NCI-H2227 (cell line): Measurements from ENCODE around the gene RASA3.

Experiments used
- DNase-seq: peaks from one replicate; lab custom pipeline; 2025; ENCODE audit not compliant: unreplicated experiment; lab: John Stamatoyannopoulos, UW

RASA3 gene

DNA sequence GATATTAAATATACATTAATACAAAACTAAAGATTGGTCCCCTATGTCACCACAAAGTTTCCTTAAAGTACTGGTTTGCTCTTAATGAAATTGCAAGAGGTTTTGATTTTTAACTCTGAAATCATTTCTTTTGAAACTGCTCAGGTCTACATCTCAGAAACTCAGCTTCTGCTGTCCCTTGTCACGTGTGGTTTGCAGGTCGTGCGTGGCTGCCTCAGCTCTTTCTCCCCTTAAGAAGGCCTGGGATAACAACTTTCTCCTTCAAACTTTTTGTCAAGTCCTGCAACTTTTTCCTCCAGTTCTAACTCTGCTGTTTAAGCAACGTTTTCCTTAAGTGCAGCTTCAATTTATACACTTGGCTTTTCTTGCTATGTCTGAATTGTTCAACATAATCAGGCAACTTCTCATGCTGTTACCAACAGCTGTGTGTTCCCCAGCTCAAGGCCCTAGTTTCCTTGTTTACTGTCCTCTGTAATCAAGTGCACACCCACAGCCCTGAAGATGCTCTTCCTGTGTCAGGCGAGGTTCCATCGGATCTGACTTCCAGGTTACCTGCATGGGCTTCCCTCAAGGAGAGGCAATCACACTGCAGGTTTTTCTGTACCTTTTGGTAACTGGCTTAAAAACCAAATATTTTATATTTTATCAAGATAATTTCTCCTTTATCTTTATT lies 172.0 kb downstream of the RASA3 start:
- DNase-seq: no peak

DNA sequence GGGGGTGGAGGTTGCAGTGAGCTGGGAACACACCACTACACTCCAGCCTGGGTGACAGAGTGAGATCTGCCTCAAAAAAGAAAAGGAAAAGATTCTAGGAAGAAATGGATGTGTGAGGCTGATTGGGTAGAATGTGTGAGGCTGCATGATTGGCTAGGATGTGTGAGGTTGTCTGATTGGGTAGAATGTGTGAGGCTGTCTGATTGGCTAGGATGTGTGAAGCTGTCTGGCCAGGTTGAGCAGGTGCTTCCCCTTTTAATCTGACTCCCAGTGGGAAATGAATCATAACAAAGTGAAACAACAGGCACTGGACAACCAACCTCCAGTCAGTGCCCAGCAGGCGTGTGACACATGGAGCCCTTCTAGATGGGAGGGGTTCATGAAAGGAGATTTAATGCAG lies 173.2 kb downstream of the RASA3 start:
- no peak for DNase-seq

DNA sequence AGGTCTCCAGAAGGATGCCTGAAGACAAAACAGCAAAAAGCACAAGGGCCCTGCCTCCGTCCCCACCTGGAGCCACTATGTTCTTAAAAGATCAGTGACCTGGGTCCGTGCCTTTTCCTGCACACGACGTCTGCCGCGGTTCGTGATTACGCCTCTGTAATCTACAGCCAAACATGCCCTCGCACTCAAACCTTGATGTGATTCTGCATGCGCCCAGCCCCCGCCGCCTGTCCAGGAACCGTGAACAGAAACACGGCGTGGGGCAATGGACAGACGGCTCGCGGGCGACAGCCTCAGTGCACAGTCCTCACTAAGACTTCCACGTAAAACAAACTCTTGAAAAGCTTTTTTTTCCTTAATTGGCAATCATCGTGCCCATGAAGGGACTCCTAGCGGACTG lies 174.1 kb downstream of the RASA3 start:
- DNase-seq: no peak

DNA sequence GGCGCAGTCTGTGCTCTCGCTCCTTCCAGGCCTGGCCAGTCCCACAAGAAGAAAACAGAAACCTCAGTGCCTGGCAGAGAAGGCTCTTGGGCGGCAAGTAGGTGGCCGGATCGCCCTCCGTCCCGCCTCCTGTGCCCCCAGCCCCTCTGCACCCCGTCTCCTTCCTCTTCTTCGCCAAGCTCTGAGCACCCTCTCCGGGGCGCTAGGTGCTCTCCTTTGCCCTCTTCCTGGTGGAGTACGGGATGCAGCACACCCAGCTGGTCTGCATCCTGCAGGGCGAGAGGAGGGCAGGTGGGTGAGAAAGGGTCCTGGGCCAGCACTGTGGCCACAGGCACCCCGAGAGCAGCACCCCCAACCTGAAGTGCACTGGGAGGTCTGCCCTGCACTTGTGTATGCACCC lies 175.9 kb downstream of the RASA3 start:
- no peak for DNase-seq

DNA sequence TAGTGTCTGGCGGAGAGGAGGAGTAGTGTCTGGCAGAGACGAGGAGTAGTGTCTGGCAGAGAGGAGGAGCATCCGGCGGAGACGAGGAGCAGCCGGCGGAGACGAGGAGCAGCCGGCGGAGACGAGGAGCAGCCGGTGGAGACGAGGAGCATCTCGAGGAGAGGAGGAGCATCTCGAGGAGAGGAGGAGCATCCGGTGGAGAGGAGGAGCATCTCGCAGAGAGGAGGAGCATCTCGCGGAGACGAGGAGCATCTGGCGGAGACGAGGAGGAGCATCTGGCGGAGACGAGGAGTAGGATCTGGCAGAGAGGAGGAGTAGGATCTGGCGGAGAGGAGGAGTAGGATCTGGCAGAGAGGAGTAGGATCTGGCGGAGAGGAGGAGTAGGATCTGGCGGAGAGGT lies 176.7 kb downstream of the RASA3 start:
- no peak for DNase-seq

DNA sequence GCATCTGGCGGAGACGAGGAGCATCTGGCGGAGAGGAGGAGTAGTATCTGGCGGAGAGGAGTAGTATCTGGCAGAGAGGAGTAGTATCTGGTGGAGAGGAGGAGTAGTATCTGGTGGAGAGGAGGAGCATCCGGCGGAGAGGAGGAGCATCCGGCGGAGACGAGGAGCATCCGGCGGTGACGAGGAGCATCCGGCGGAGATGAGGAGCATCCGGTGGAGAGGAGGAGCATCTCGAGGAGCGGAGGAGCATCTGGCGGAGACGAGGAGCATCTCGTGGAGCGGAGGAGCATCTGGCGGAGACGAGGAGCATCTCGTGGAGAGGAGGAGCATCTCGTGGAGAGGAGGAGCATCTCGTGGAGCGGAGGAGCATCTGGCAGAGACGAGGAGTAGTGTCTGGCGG lies 177.2 kb downstream of the RASA3 start:
- no peak for DNase-seq

DNA sequence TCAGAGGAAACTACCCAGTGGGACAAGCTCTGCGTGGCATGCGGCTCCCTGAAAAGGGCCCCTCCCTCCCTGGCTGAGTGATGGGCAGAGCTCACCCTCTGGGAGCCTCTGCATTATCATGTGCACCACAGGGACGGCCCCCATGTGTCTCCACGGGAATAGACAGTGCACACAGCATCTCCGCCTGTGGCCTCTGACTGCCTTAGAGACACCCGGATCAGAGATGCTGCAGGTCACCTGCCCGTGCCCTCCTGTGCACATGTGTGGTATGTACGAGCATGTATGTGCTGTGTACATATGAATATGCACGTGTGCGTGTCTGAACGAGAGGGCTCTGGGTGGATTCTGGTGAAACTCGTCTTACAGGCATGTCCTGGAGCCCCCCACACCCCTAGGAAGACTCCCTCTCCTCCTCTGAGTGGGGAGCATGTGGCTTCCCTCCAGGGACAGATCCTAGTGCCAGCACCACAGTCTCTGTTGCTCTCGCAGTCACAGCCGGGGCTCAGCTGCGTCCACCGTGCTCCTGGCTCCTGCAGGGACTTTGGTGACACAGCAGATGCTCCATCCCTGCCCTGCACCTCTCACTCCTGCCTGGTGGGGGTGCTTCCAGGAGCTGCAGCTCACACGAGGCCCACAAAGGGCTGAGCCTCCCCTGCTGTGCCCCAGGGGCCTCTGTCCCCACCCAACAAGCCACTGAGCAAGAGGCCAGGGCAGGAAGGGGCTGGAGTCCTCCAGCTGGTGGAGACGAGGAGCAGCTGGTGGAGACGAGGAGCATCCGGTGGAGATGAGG lies 178.2 kb downstream of the RASA3 start:
- DNase-seq: no peak

DNA sequence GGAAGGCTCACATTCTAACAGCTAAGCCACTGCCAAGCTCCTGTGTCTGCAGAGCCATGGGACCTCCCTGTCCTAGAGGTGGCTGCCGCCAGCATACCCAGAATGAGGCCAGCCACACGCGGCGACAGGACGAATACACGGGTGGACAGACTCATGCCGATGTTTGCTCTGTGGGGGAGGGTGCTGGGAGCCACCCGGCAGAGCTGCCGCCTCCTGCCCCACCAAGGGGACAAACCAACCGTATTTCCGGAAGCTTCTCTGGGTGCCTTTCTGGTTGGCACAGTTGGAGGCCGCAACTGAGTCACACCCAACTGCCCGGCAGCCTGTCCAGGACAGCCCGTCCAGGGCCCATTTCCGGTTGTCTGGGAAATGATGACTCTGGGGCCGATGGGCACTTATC lies 178.9 kb downstream of the RASA3 start:
- DNase-seq: no peak

DNA sequence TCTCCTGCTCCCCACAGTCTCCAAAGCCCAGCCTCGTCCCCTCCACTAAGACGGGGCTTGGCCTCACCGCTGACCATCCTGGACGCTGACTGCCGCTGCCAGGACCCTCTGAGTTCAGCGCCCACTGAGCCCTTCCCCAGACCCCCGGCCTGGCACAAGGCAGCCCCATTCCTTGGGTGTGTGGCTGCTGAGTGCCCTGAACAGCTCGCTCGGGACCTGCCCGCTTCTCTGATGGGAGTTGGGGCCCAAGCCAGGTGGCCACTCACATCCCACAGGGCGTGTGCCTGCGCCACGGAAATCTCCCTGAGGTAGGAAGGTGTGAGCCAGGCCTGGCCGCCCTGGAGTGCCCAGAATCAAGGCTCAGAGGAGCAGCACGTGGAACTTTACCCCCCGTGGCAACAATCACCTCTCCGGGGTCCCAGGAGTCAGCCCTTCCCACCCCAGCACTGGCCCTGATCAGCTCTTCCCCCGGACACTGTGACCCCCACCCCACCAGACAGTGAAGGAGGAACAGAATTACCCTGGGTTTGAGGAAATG lies 179.4 kb downstream of the RASA3 start:
- DNase-seq: no peak

DNA sequence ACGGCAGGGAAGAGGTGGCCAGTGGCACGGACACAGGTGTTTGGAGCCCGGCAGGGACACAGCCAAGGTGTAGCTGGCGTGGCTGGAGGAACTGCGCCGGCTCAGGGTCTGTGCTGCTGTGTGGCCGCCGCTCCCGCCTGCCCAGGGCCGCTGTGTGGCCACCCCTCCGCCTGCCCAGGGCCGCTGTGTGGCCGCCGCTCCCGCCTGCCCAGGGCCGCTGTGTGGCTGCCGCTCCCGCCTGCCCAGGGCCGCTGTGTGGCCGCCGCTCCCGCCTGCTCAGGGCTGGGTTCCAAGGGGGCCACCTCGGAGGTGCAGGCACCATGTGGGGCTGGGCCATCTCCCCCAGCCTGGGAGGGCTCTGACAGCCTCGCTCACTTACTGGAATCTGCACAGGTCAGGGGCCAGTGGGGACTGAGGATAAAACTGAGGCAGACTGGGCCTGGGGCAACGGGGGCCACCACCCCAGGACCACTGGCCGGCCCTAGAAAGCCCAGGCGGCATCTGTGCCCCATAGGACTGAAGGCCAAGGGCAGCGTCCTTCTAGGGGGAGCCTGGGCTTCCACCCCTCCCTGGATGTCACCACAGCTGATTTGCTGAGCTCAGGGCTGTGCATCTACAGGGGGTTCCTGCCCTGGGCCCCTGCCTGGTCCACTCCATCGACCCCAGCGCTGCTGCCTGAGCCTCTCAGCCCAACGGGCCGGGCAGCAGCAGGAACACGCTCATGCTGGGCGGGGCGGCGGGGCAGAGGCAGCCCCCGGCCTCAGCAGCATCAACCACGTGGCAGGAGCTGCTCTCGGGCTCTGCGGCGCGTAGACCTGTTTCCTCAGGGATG lies 180.1 kb downstream of the RASA3 start:
- DNase-seq: no peak

DNA sequence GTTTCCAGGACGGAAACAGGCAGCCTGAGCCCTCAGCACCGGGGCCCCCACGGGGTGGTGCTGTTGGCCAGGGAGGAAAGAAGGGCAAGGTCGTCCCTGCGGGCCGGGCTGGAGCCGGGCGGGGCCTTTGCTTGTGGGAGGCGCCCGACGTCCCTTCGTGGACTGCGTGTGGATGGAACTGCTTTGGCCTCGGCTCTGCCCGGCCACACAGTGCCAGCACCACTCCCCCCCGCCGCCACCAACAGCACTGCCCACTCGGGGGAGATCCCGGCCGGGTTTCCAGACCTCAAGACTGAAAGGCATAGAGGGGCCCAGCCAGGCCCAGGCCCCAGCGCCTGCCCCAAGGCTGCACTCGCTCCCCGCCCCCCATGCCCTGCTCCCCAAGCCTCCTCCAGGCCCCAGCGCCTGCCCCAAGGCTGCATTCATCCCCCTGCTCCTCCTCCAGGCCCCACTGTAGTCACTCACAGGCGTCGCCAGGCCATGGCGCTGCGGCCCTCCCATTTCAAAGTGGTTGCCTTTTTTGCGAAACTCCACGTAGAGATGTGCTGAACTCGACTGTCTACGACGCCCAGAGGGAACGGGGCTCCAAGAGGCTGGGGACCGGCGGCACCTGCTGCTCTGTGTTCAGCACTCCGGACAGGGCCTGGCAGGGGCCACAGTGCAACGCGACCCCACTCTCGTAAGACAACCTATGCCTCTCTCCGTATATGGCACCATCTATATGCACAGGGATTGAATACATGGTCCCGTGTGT lies 181.0 kb downstream of the RASA3 start:
- DNase-seq: no peak

DNA sequence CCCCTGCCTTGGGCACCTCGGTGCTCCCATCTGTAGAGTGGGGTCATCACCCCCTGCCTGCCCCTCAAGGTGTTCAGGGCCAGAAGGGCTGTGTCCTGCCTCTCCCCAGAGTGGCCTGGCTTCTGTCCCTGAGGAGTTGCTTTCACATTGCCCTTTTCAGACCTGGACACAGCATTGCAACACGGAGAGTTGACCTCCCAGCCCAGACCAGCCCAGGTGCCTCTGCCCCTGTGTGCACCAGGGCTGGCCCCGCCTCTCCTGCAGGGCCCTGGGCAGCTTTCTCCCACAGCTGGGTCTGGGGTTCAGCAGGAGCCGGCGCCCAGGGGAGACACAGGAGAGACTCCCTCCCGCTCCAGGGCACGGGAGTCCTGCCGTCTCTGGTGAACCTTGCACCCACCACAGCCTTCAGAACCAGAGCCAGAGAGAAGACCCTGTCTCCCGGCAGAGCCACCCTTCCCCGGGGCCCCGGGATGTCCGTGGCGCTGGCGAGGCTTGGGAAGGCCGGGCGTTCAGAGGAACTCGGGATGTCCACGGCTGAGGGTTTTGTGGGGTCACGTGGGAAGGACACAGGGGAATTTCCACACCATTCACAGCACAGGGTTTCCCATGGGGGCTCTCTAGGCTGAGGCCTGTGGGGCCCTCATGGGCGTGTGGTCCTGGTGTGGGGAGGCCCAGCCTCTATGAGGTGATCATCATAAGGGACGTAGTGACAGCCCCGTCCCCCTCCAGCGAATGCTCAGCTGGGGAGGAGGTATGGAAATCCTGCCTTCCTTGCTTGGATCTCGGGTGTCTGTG lies 181.8 kb downstream of the RASA3 start:
- DNase-seq: no peak

DNA sequence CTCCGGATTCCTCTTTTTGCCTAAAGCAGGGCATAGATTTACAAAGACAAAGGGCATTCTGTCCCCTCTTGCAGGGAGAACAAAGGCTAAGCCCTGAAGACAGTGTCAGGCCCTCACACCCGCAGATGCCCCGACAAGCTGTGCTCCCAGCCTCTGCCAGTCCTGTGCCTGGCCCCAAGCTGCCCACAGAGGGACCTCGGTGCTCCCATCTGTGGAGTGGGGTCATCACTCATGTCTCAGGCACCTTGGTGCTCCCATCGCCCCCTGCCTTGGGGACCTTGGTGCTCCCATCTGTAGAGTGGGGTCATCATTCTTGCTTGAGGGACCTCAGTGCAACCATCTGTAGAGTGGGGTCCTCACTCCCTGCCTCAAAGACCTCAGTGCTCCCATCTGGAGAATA lies 182.9 kb downstream of the RASA3 start:
- no peak for DNase-seq

DNA sequence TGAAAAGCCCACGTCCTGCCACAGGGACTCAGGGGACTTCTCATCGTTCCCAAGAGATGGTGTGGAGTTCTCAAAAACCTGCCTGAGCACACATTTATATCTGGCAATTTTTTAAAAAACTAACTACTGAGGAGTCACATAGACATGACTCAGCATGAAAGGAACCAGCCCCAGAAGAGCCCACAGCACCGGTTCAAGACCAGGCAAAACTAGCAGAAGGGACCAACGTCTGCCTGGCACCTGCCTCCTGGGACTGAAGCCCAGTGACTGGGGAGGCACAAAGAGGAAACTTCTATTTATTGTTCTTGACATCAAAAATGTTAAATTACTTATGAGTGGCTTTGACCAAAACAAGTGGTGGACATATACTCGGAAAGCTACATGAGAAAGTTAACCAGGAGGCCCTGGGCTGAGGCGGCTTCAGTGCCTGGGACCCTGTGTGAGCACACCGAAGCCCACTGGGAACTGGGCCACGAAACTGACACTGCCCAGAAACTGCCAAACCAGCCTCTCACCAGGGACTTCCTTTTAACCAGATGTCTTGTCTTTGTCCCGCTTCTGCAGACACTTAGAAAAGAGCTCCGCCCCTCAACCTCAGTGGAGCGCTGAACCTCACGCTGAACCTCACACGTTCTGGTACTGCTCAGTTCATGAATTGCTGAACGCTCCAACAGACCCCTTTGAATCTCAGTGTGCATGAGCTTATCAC lies 184.2 kb downstream of the RASA3 start:
- DNase-seq: no peak

DNA sequence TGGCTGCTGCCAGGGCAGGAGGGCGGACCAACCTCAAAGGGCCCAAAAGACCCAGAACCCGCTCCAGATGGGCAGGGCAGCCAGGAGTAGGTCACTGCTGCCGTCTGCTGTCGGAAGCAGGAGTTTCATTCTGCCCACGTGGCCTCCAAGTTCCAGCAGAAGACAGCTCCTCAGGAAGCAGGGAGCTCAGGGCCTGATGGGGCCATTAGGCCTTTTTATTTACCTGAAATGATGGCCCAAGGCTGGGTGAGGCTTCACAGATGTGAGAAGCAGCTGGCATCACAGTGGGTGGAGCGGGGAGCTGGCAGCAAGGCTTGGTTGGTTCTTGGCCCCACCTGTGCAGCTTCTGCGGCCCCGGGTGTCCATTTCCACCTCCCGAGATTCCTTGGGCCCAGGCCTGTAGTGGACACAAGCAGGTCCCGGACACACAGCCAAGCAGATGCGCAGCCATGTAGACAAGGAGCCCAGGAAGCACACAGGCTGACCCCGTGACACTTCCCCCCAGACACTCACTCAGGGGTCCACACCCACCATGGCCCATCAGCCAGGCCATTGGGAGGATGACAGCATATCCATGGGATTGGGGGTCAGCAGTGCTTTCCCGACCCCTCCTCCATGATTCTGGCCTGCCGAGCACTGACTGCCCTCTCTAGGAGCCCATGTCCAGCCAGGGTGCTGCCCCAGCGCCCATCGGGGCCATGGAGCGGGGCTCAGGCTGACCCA lies 185.0 kb downstream of the RASA3 start:
- DNase-seq: no peak

DNA sequence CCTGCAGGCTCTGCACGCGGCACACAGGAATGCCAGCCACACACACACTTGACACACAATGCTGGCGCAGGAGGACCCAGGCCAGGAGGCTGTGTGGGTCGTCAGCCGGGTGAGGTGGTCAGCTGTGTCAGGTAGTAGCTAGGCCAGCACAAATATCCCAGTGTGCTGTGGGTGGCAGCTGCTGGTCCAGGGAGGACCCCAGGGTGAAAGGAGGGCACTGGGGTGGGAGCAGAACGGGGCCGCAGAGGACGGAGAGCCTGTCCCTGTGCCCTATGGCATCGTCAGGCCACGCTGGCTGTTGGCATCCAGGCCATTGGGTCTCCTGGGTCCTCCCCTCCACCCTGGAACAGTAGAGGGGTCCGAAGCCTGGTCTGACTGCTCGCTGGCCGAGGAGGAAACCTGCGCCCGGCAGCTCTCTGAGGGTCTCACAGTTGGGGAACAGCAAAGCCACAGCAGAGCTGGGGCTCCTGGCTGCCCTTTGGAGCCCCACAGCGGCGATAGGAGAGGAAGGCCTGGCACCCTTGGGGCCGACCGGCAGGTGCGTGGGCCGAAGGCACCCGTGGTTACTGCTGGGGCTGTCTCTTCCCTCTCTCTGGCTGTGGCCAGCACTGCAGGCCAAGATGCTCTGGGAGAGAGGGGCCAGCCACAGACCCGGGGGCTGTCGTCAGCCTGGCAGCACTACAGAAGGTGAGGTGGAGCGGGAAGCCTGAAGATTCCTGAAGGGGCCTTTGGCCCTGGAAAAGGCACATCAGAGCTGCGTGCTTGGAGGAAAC lies 185.8 kb downstream of the RASA3 start:
- no peak for DNase-seq

DNA sequence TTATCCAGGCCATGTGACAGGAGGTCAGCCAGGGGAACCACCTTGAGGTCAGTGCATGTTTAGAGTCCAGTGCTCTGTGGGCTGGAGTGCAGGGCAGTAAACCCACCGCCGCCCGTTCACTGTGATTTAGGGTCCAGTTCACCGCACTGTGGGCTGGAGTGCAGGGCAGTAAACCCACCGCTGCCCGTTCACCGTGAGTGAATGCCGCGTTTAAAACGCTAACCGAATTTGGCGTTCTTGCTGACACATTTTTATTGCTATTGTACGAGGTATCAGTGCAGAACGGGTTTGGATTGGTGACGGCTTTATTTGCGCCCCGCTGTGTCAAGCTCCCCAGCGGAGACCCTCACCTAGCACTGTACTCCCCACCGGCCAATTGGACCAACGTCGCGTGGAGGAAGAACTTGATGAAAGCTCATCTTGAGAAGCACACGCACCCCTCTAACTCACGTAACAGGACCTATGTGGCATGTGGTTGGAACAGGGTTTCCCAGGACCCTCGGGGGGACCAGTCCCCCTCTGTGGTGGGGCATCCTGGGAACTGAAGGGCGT lies 186.5 kb downstream of the RASA3 start:
- no peak for DNase-seq
